GM12878 (cell line): Measurements from ENCODE around the gene PDIK1L. TPM values are rescaled to one million over a fixed set of nuclear protein-coding genes. Genes with fewer than 3 reads are reported as not detected.

Experiments
- BRCA1 ChIP-seq: IDR thresholded peaks from 2 replicates; pipeline ENCODE4 v1.6.1; 2011; ENCODE audit warnings: low read depth, low read length, improper control_type of control experiment
- CBFB ChIP-seq: IDR thresholded peaks from 2 replicates; pipeline ENCODE4 v1.6.1; 2016; ENCODE audit warnings: antibody characterized with exemption, low read depth
- IKZF2 ChIP-seq, 2 experiments: fragments of 450-650 bp; IDR thresholded peaks; 2 replicates each; pipeline ENCODE4 v1.6.1; 2017; ENCODE audit warnings: mild to moderate bottlenecking in 2 of 2, moderate library complexity in 2 of 2
- MXI1 ChIP-seq: fragments of 150-350 bp; IDR thresholded peaks from 2 replicates; pipeline ENCODE4 v1.6.1; 2011; ENCODE audit warnings: low read depth, mild to moderate bottlenecking, inconsistent platforms, low read length, improper control_type of control experiment
- RAD51 ChIP-seq: fragments of 450-650 bp; IDR thresholded peaks from 2 replicates; pipeline ENCODE4 v1.6.1; 2016; ENCODE audit warnings: moderate library complexity, mild to moderate bottlenecking, inconsistent platforms
- RFX5 ChIP-seq: IDR thresholded peaks from 2 replicates; pipeline ENCODE4 v1.6.1; 2011; ENCODE audit warnings: low read depth, low read length, improper control_type of control experiment
- SIX5 ChIP-seq: IDR thresholded peaks from 2 replicates; pipeline ENCODE4 v1.6.1; 2011; ENCODE audit warnings: mild to moderate bottlenecking, low read depth, low read length, moderate library complexity; ENCODE audit not compliant: severe bottlenecking
- STAT1 ChIP-seq: fragments of 450-650 bp; conservative IDR thresholded peaks from 2 replicates; pipeline ENCODE4 v1.6.1; 2014; ENCODE audit warnings: antibody characterized with exemption, mild to moderate bottlenecking
- TAF1 ChIP-seq: IDR thresholded peaks from 2 replicates; pipeline ENCODE4 v1.6.1; 2011; ENCODE audit warnings: mild to moderate bottlenecking, low read depth, low read length, borderline replicate concordance
- YY1 ChIP-seq: IDR thresholded peaks from 2 replicates; pipeline ENCODE4 v1.6.1; 2011; ENCODE audit warnings: low read depth, mild to moderate bottlenecking, low read length
- ZNF207 ChIP-seq: fragments of 450-650 bp; IDR thresholded peaks from 2 replicates; pipeline ENCODE4 v1.6.1; 2014; ENCODE audit warnings: antibody characterized with exemption, mild to moderate bottlenecking, borderline replicate concordance
- polyA plus RNA-seq, 11 experiments: library from polyadenylated mRNA; depleted of rRNA in 4 of 11; unstranded in 6 of 11; stranded (reverse) in 5 of 11; fragments of >200 nt; fragmentation: Nextera tagmentation in 4 of 11; fragmentation: Illumina TruSeq in 1 of 11; extraction: Ambion mirVana in 4 of 11; extraction: Trizol in 1 of 11; gene quantifications; 1 replicate in 1 of 11; 2 replicates in 10 of 11; pipeline versions ENCODE4 v1.2.1 to v1.2.3, GENCODE V29; 2011 to 2016; ENCODE audit warnings: inconsistent platforms in 2 of 11, missing spikeins in 2 of 11, low read depth in 1 of 11
- total RNA-seq, 4 experiments: library from RNA; depleted of rRNA in 3 of 4; stranded (reverse); fragments of >200 nt in 3 of 4; fragmentation: Illumina TruSeq in 1 of 4; extraction: Trizol in 1 of 4; gene quantifications; 2 replicates each; pipeline versions ENCODE4 v1.2.1 to v1.2.3, GENCODE V29; 2013 to 2021
- TF ChIP-seq, protein P1 (sequence below): fragments of 450-650 bp; IDR thresholded peaks from 2 replicates; pipeline ENCODE4 v1.6.1; 2017; ENCODE audit warnings: mild to moderate bottlenecking, moderate library complexity
- TF ChIP-seq, protein P2 (sequence below): IDR thresholded peaks from 2 replicates; pipeline ENCODE4 v1.6.1; 2011; ENCODE audit warnings: borderline replicate concordance, low read depth, mild to moderate bottlenecking, moderate library complexity, mixed read lengths, low read length; ENCODE audit not compliant: insufficient read depth; ENCODE audit errors: extremely low read length
- TF ChIP-seq, protein P3 (sequence below): fragments of 450-650 bp; IDR thresholded peaks from 2 replicates; pipeline ENCODE4 v1.6.1; 2014; ENCODE audit warnings: mild to moderate bottlenecking
- TF ChIP-seq, protein P4 (sequence below): IDR thresholded peaks from 2 replicates; pipeline ENCODE4 v1.6.1; 2012; ENCODE audit warnings: low read depth, low read length, improper control_type of control experiment
- TF ChIP-seq, protein P5 (sequence below): fragments of 450-650 bp; IDR thresholded peaks from 2 replicates; pipeline ENCODE4 v1.6.1; 2017; ENCODE audit warnings: mild to moderate bottlenecking

PDIK1L gene
- total and polyA plus RNA-seq, 10 of the 15 experiments (the other 5 are each of a cell fraction or from before 2014, with no cell fraction given) = 4.0 to 15.9 (median 10.5) TPM

DNA sequence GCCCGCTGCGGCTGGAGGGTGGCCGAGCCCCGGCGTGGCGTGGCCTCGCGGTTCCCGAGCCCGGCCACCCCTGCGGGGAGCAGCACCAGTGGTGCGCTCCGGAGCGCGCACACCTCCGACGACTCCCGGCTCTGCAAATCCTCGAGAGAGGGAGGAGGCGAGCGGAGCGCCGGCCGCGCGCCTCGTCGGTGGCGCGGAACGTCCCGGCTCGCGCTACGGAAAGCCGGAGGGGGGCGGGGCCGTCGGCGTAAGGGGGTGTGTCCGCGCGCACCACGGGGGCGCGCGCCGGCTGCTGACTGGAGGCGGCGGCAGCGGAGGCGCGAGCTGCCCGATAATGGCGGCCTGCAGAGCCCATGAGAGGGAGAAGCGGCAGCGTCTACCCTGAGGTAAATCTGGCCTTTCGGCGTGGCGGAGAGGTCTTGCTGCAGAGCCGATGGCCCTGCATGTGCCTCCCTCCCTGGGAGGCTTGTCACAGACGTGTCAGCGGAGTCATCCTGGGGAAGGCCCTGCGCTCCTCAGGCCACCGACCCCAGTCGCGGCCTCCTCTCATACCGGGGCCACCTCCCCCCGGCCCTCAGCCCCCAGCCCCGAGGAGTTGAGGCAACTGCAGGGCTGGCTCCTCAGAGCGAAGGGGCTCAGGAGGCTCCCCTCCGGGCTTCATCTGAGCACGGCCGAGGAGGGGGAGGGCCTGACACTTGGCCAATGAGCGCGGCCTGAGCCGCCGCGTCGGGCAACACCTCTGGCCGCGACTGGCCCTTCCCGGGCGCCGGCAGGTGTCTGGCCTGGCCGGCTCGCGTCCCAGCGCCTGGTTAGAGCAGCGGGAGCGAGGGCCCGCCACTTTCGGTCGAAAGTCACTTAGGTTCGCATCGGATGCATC is at the start of gene PDIK1L (continued):
- TF ChIP-seq, protein P1, sequence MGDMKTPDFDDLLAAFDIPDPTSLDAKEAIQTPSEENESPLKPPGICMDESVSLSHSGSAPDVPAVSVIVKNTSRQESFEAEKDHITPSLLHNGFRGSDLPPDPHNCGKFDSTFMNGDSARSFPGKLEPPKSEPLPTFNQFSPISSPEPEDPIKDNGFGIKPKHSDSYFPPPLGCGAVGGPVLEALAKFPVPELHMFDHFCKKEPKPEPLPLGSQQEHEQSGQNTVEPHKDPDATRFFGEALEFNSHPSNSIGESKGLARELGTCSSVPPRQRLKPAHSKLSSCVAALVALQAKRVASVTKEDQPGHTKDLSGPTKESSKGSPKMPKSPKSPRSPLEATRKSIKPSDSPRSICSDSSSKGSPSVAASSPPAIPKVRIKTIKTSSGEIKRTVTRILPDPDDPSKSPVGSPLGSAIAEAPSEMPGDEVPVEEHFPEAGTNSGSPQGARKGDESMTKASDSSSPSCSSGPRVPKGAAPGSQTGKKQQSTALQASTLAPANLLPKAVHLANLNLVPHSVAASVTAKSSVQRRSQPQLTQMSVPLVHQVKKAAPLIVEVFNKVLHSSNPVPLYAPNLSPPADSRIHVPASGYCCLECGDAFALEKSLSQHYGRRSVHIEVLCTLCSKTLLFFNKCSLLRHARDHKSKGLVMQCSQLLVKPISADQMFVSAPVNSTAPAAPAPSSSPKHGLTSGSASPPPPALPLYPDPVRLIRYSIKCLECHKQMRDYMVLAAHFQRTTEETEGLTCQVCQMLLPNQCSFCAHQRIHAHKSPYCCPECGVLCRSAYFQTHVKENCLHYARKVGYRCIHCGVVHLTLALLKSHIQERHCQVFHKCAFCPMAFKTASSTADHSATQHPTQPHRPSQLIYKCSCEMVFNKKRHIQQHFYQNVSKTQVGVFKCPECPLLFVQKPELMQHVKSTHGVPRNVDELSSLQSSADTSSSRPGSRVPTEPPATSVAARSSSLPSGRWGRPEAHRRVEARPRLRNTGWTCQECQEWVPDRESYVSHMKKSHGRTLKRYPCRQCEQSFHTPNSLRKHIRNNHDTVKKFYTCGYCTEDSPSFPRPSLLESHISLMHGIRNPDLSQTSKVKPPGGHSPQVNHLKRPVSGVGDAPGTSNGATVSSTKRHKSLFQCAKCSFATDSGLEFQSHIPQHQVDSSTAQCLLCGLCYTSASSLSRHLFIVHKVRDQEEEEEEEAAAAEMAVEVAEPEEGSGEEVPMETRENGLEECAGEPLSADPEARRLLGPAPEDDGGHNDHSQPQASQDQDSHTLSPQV = 0 out of 2 replicates have a peak, but pooled peaks have one; percentile 6
- TF ChIP-seq RAD51 (no peak), RFX5 (0 out of 2 replicates have a peak, but pooled peaks have one; percentile 70), BRCA1 (no peak), YY1 (peak; percentile 98), MXI1 (peak; percentile 87), ZNF207 (peak; percentile 79; the same call in 1 of the 2 replicates), TAF1 (peak; percentile 89), SIX5 (peak; percentile 14), IKZF2 (IDR thresholded peaks at IDR 0.05) (no peak), CBFB (no peak), STAT1 (peak; percentile 28; the same call in 1 of the 2 replicates)
- TF ChIP-seq, protein P2, sequence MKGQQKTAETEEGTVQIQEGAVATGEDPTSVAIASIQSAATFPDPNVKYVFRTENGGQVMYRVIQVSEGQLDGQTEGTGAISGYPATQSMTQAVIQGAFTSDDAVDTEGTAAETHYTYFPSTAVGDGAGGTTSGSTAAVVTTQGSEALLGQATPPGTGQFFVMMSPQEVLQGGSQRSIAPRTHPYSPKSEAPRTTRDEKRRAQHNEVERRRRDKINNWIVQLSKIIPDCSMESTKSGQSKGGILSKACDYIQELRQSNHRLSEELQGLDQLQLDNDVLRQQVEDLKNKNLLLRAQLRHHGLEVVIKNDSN = peak; percentile 67
- TF ChIP-seq, protein P3, sequence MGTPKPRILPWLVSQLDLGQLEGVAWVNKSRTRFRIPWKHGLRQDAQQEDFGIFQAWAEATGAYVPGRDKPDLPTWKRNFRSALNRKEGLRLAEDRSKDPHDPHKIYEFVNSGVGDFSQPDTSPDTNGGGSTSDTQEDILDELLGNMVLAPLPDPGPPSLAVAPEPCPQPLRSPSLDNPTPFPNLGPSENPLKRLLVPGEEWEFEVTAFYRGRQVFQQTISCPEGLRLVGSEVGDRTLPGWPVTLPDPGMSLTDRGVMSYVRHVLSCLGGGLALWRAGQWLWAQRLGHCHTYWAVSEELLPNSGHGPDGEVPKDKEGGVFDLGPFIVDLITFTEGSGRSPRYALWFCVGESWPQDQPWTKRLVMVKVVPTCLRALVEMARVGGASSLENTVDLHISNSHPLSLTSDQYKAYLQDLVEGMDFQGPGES = 0 out of 2 replicates have a peak, but pooled peaks have one; percentile 39
- TF ChIP-seq, protein P4, sequence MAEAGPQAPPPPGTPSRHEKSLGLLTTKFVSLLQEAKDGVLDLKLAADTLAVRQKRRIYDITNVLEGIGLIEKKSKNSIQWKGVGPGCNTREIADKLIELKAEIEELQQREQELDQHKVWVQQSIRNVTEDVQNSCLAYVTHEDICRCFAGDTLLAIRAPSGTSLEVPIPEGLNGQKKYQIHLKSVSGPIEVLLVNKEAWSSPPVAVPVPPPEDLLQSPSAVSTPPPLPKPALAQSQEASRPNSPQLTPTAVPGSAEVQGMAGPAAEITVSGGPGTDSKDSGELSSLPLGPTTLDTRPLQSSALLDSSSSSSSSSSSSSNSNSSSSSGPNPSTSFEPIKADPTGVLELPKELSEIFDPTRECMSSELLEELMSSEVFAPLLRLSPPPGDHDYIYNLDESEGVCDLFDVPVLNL = no peak; the same call in 1 of the 2 replicates
- TF ChIP-seq, protein P5, sequence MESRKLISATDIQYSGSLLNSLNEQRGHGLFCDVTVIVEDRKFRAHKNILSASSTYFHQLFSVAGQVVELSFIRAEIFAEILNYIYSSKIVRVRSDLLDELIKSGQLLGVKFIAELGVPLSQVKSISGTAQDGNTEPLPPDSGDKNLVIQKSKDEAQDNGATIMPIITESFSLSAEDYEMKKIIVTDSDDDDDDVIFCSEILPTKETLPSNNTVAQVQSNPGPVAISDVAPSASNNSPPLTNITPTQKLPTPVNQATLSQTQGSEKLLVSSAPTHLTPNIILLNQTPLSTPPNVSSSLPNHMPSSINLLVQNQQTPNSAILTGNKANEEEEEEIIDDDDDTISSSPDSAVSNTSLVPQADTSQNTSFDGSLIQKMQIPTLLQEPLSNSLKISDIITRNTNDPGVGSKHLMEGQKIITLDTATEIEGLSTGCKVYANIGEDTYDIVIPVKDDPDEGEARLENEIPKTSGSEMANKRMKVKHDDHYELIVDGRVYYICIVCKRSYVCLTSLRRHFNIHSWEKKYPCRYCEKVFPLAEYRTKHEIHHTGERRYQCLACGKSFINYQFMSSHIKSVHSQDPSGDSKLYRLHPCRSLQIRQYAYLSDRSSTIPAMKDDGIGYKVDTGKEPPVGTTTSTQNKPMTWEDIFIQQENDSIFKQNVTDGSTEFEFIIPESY = no peak
